Upper lobe of left lung (tissue), 6 donors: ENCODE data around the gene CD82. TPM values are rescaled to one million over a fixed set of nuclear protein-coding genes. Genes with fewer than 3 reads are reported as not detected.
"Not testable (repeated sequence)": the region's sequence is repeated elsewhere in the genome, so short reads cannot be mapped to it uniquely, and the experiment has no call there.

Source experiments
- ATAC-seq, 2 donors: fragments of 200-7000 bp; cut with Tn5 transposase; one replicate each; pipeline ENCODE4 v1.9.1; 2022; ENCODE audit warnings: mild to moderate bottlenecking in 2 of 2, moderate library complexity in 2 of 2; ENCODE audit not compliant: low FRiP score in 2 of 2
- DNase-seq, 2 donors: peaks; one replicate each; pipeline ENCODE4 v3.0.0-alpha.2; 2019 to 2020
- H3K27ac ChIP-seq, 4 donors: fragments of 200-600 bp; sonication (generic); one replicate each; pipeline ENCODE4 v1.5.1; 2016 to 2019
- H3K27me3 ChIP-seq, 4 donors: fragments of 200-600 bp; sonication (generic); one replicate each; pipeline ENCODE4 v1.5.1; 2017 to 2019
- H3K36me3 ChIP-seq, 4 donors: fragments of 200-600 bp; sonication (generic); one replicate each; pipeline ENCODE4 v1.5.1; 2016 to 2019
- H3K4me1 ChIP-seq, 4 donors: fragments of 200-600 bp; sonication (generic); one replicate each; pipeline ENCODE4 v1.5.1; 2018 to 2019
- H3K4me3 ChIP-seq, 4 donors: fragments of 200-600 bp; sonication (generic); one replicate each; pipeline ENCODE4 v1.5.1; 2017 to 2019; ENCODE audit warnings: mild to moderate bottlenecking in 2 of 4, moderate library complexity in 1 of 4
- H3K9me3 ChIP-seq, 4 donors: fragments of 200-600 bp; sonication (generic); one replicate each; pipeline ENCODE4 v1.5.1; 2018 to 2019
- CTCF ChIP-seq, 6 experiments: fragments of 450-650 bp in 4 of 6; fragments of 200-600 bp in 2 of 6; sonication (generic) in 2 of 6; IDR thresholded peaks; one replicate each; pipeline ENCODE4 v1.5.1; 2016 to 2019; ENCODE audit warnings: antibody characterized with exemption in 6 of 6
- EP300 ChIP-seq, 4 donors: sonication (generic); formaldehyde crosslinking; IDR thresholded peaks; one replicate each; pipeline ENCODE4 v1.5.1; 2017; ENCODE audit warnings: antibody characterized with exemption in 4 of 4, control low read depth in 2 of 4
- POLR2A ChIP-seq, 4 donors: fragments of 450-650 bp; IDR thresholded peaks; one replicate each; pipeline ENCODE4 v1.5.1; 2016 to 2017; ENCODE audit warnings: antibody characterized with exemption in 4 of 4, mild to moderate bottlenecking in 2 of 4
- POLR2AphosphoS5 ChIP-seq, 2 donors: sonication (generic); formaldehyde crosslinking; IDR thresholded peaks; one replicate each; pipeline ENCODE4 v1.5.1; 2017; ENCODE audit warnings: antibody characterized with exemption in 2 of 2
- WGBS, 2 donors: methylation state at CpG; one replicate each; pipeline ENCODE4 v1.1.5; 2017 to 2018; 5-methylcytosine and 5-hydroxymethylcytosine counted together
- total RNA-seq, 6 donors: library from RNA; depleted of rRNA in 4 of 6; stranded (reverse); fragments of >200 nt in 4 of 6; gene quantifications; one replicate each; pipeline versions ENCODE4 v1.1.0 to v1.2.1, GENCODE V29; 2016 to 2021
- donor health status: DM: no; HTN: no; CAD: no; lungs with moderate emphysema.
- donor health status: DM: no; HTN: yes; CAD: no; lungs with severe emphysema.

The CD82 gene
- total RNA-seq, 6 donors from 2014 or later = 29.8 to 148 (median 69.9) TPM

- DNase-seq = peak in 1 of 2 donors; percentile 80
- H3K4me3 ChIP-seq = no peak overlapping the region
Measured at GRCh38 chr11:44538375-44539054, 26.9 kb upstream of the CD82 start.

GRCh38 chr11:44539971-44540370 is 25.5 kb upstream of the CD82 start:
- Histone ChIP-seq H3K27ac (no peak overlapping the region), H3K36me3 (no peaks in the 10 kb centered on the region), H3K9me3 (no peaks in the 10 kb centered on the region), H3K27me3 (no peaks in the 10 kb centered on the region), H3K4me3 (no peak overlapping the region), H3K4me1 (peaks cover 0 to 5% (median 2%) of the 10 kb centered on the region in 4 donors)
- no peak for DNase-seq
- no peak for ATAC-seq
- WGBS, 2 donors = 80% methylated on average over 5 to 7 of the region's 7 CpGs
- TF ChIP-seq POLR2A (IDR thresholded peaks at IDR 0.05) = no peak
- TF ChIP-seq POLR2AphosphoS5 (IDR thresholded peaks at IDR 0.05) = no peak
- no peak for TF ChIP-seq CTCF (IDR thresholded peaks at IDR 0.05)
- TF ChIP-seq EP300 (IDR thresholded peaks at IDR 0.05) = no peak

More at GRCh38 chr11:44538375-44539054, 26.9 kb upstream of the CD82 start:
- no peaks in the 10 kb centered on the region for H3K36me3 ChIP-seq
- no peak overlapping the region for H3K27ac ChIP-seq
- no peaks in the 10 kb centered on the region for H3K9me3 ChIP-seq
- 26 to 69% methylated on average over 8 to 21 of the region's 21 CpGs for WGBS, 2 donors
- peaks cover 0 to 5% (median 2%) of the 10 kb centered on the region in 4 donors for H3K4me1 ChIP-seq
- H3K27me3 ChIP-seq = no peaks in the 10 kb centered on the region
- no peak for TF ChIP-seq POLR2A (IDR thresholded peaks at IDR 0.05)
- no peak for TF ChIP-seq EP300 (IDR thresholded peaks at IDR 0.05)
- no peak for TF ChIP-seq POLR2AphosphoS5 (IDR thresholded peaks at IDR 0.05)
- peak; percentile 91 to 96 (median 94) for TF ChIP-seq CTCF (IDR thresholded peaks at IDR 0.05)
- ATAC-seq = peak; percentile 90 to 96

- WGBS, 2 donors = 18 to 34% methylated on average over 2 of the region's 2 CpGs
- no peak for ATAC-seq
- H3K4me1 ChIP-seq = peaks cover 0 to 5% (median 2%) of the 10 kb centered on the region in 4 donors
- no peak overlapping the region for H3K27ac ChIP-seq
- H3K9me3 ChIP-seq = no peaks in the 10 kb centered on the region
- no peak for DNase-seq
- no peaks in the 10 kb centered on the region for H3K36me3 ChIP-seq
- TF ChIP-seq POLR2AphosphoS5 (IDR thresholded peaks at IDR 0.05) (no peak), POLR2A (IDR thresholded peaks at IDR 0.05) (no peak), CTCF (IDR thresholded peaks at IDR 0.05) (no peak), EP300 (IDR thresholded peaks at IDR 0.05) (no peak)
- H3K27me3 ChIP-seq = no peaks in the 10 kb centered on the region
- no peak overlapping the region for H3K4me3 ChIP-seq
Measured at GRCh38 chr11:44540667-44541066, 24.8 kb upstream of the CD82 start.

GRCh38 chr11:44542372-44542771 is 23.1 kb upstream of the CD82 start:
- peaks cover 0 to 5% (median 2%) of the 10 kb centered on the region in 4 donors for H3K4me1 ChIP-seq
- H3K27me3 ChIP-seq = no peaks in the 10 kb centered on the region
- WGBS, 2 donors = 96 to 100% methylated on average over 3 of the region's 3 CpGs
- H3K36me3 ChIP-seq = no peaks in the 10 kb centered on the region
- DNase-seq (no peak), ATAC-seq (no peak)
- H3K4me3 ChIP-seq = no peak overlapping the region
- no peak overlapping the region for H3K27ac ChIP-seq
- H3K9me3 ChIP-seq = peaks cover 0 to 3% (median 0%) of the 10 kb centered on the region in 4 donors
- TF ChIP-seq EP300 (IDR thresholded peaks at IDR 0.05) (no peak), CTCF (IDR thresholded peaks at IDR 0.05) (no peak), POLR2AphosphoS5 (IDR thresholded peaks at IDR 0.05) (no peak)

GRCh38 chr11:44546984-44547383 is 18.5 kb upstream of the CD82 start:
- H3K9me3 ChIP-seq, H3K4me1 ChIP-seq, H3K27ac ChIP-seq, H3K27me3 ChIP-seq, H3K36me3 ChIP-seq, H3K4me3 ChIP-seq, DNase-seq, ATAC-seq: not testable (repeated sequence)
- 90 to 92% methylated on average over 4 of the region's 4 CpGs for WGBS, 2 donors

- H3K9me3 ChIP-seq, H3K27ac ChIP-seq, ATAC-seq, DNase-seq, H3K27me3 ChIP-seq, H3K36me3 ChIP-seq, H3K4me1 ChIP-seq, H3K4me3 ChIP-seq: not testable (repeated sequence)
- WGBS, 2 donors = 67 to 100% methylated on average over 1 to 2 of the region's 2 CpGs
Measured at GRCh38 chr11:44547534-44547933, 17.9 kb upstream of the CD82 start.
